Cardiac fibroblast (primary cell): Measurements from ENCODE around the gene RPL39L.
"Not testable (repeated sequence)": the region's sequence is repeated elsewhere in the genome, so short reads cannot be mapped to it uniquely, and the experiment has no call there.

Source experiments
- DNase-seq, 2 donors: peaks; one replicate each; pipeline versions ENCODE4 v3.0.0 to v3.0.0-alpha.2; 2010; ENCODE audit warnings: low read depth in 2 of 2
- H3K4me3 ChIP-seq, 2 donors: replicated peaks in 1 of 2; 1 replicate in 1 of 2; 2 replicates in 1 of 2; pipeline ENCODE4 v1.5.1; 2011; ENCODE audit warnings: low read depth in 2 of 2, low read length in 2 of 2, mild to moderate bottlenecking in 2 of 2, moderate library complexity in 1 of 2
- CTCF ChIP-seq: IDR thresholded peaks from one replicate; pipeline ENCODE4 v1.5.1; 2011; ENCODE audit warnings: low read depth, mild to moderate bottlenecking, low read length, inconsistent platforms

RPL39L gene

GRCh38 chr3:187145149-187145895, 6.0 kb upstream of the RPL39L start:
- TF ChIP-seq CTCF: no peak
- no peak for DNase-seq
- H3K4me3 ChIP-seq: no peak overlapping the region

GRCh38 chr3:187139895-187140253, 578 bp upstream of the RPL39L start:
- DNase-seq: no peak
- TF ChIP-seq CTCF: no peak
- peak overlapping the region; percentile 70 to 72 for H3K4me3 ChIP-seq

- peak; percentile 10 to 80 for DNase-seq
- no peak for TF ChIP-seq CTCF
- H3K4me3 ChIP-seq: no peak overlapping the region
Measured at GRCh38 chr3:187136936-187137335, 2.4 kb downstream of the RPL39L start.

- no peak for TF ChIP-seq CTCF
Measured at GRCh38 chr3:187136337-187136736, 3.0 kb downstream of the RPL39L start.

GRCh38 chr3:187135172-187135690, 4.1 kb downstream of the RPL39L start:
- H3K4me3 ChIP-seq, DNase-seq: not testable (repeated sequence)

More at GRCh38 chr3:187136337-187136736, 3.0 kb downstream of the RPL39L start:
- DNase-seq: no peak
- no peak overlapping the region for H3K4me3 ChIP-seq

GRCh38 chr3:187133181-187133580, 6.1 kb downstream of the RPL39L start:
- not testable (repeated sequence) for H3K4me3 ChIP-seq, DNase-seq

- no peak overlapping the region for H3K4me3 ChIP-seq
- TF ChIP-seq CTCF: no peak
- DNase-seq: no peak
Measured at GRCh38 chr3:187132666-187133065, 6.6 kb downstream of the RPL39L start.

- no peak overlapping the region for H3K4me3 ChIP-seq
- TF ChIP-seq CTCF: no peak
- no peak for DNase-seq
Measured at GRCh38 chr3:187131981-187132380, 7.3 kb downstream of the RPL39L start.
